Neural crest cell (in vitro differentiated cells): Measurements from ENCODE around the gene SERPINA12. TPM values are rescaled to one million over a fixed set of nuclear protein-coding genes. Genes with fewer than 3 reads are reported as not detected.

Source experiments
- DNase-seq: peaks from one replicate; pipeline ENCODE4 v3.0.0; 2021; ENCODE audit warnings: low read depth, mixed read lengths, low spot score
- H3K27ac Mint-ChIP-seq: one replicate; pipeline ENCODE4 v1.8.0; 2021; ENCODE audit warnings: mild to moderate bottlenecking, mixed read lengths; ENCODE audit not compliant: unreplicated experiment
- H3K27me3 Mint-ChIP-seq: 2 replicates; pipeline ENCODE4 v1.8.0; 2021; ENCODE audit warnings: low read depth, mild to moderate bottlenecking, mixed read lengths
- H3K36me3 Mint-ChIP-seq: 2 replicates; pipeline ENCODE4 v1.8.0; 2021; ENCODE audit warnings: low read depth, mild to moderate bottlenecking, mixed read lengths
- H3K4me1 Mint-ChIP-seq: 2 replicates; pipeline ENCODE4 v1.8.0; 2021; ENCODE audit warnings: mixed read lengths
- H3K4me3 Mint-ChIP-seq: one replicate; pipeline ENCODE4 v1.8.0; 2021; ENCODE audit warnings: mild to moderate bottlenecking, mixed read lengths
- H3K9me3 Mint-ChIP-seq: 2 replicates; pipeline ENCODE4 v1.8.0; 2021; ENCODE audit warnings: mixed read lengths
- long read RNA-seq: library from polyadenylated mRNA; unstranded; transcript quantifications from one replicate; pipeline ENCODE4 v2.0.0, GENCODE V29; 2020
- total RNA-seq: library from RNA; stranded (reverse); gene quantifications from 2 replicates; pipeline ENCODE4 v1.2.1, GENCODE V29; 2021
- TF ChIP-seq, protein P1 (sequence below): fragments of 200-600 bp; sonication (generic); conservative IDR thresholded peaks from 2 replicates; pipeline ENCODE4 v1.5.0; 2021; ENCODE audit warnings: antibody characterized with exemption, mild to moderate bottlenecking

SERPINA12 gene, protein sequence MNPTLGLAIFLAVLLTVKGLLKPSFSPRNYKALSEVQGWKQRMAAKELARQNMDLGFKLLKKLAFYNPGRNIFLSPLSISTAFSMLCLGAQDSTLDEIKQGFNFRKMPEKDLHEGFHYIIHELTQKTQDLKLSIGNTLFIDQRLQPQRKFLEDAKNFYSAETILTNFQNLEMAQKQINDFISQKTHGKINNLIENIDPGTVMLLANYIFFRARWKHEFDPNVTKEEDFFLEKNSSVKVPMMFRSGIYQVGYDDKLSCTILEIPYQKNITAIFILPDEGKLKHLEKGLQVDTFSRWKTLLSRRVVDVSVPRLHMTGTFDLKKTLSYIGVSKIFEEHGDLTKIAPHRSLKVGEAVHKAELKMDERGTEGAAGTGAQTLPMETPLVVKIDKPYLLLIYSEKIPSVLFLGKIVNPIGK
- total RNA-seq: not detected in 2 replicates
- long read RNA-seq: 0 reads

DNA sequence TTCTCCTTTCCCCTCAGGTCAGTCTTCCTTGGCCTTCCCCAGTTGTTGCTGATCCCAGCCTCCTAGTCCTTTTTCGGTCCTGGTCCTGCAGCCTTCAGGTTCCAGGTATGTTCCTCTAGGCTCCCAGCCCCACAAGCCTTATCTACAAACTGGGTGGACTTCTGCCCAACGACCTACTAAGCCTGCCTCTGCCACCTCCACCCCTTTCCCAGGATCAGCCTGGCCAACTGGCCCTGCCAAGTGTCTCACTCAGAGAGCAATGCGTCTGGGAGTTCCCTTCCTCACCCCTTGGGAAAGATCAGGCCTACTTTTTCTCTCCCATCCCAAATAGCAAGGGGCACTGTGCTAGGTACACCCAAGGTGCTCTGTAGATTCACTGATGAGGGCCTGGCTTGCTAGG lies at the start of gene SERPINA12:
TSS of gene SERPINA12 (minus strand) at position 114 of the 400 bp plus-strand sequence. CDS start 11,072 bp downstream, outside the sequence.
- TF ChIP-seq, protein P1, sequence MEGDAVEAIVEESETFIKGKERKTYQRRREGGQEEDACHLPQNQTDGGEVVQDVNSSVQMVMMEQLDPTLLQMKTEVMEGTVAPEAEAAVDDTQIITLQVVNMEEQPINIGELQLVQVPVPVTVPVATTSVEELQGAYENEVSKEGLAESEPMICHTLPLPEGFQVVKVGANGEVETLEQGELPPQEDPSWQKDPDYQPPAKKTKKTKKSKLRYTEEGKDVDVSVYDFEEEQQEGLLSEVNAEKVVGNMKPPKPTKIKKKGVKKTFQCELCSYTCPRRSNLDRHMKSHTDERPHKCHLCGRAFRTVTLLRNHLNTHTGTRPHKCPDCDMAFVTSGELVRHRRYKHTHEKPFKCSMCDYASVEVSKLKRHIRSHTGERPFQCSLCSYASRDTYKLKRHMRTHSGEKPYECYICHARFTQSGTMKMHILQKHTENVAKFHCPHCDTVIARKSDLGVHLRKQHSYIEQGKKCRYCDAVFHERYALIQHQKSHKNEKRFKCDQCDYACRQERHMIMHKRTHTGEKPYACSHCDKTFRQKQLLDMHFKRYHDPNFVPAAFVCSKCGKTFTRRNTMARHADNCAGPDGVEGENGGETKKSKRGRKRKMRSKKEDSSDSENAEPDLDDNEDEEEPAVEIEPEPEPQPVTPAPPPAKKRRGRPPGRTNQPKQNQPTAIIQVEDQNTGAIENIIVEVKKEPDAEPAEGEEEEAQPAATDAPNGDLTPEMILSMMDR: no peak
- DNase-seq: no peak
- peaks cover 9% of the 10 kb centered on the region for H3K27me3 Mint-ChIP-seq
- no peaks in the 10 kb centered on the region for H3K9me3 Mint-ChIP-seq
- peak within 1 kb of the TSS; percentile 40 for H3K27ac Mint-ChIP-seq
- H3K4me1 Mint-ChIP-seq: no peaks in the 10 kb centered on the region
- H3K4me3 Mint-ChIP-seq: no peak within 1 kb of the TSS
- no peaks in the 10 kb centered on the region for H3K36me3 Mint-ChIP-seq

DNA sequence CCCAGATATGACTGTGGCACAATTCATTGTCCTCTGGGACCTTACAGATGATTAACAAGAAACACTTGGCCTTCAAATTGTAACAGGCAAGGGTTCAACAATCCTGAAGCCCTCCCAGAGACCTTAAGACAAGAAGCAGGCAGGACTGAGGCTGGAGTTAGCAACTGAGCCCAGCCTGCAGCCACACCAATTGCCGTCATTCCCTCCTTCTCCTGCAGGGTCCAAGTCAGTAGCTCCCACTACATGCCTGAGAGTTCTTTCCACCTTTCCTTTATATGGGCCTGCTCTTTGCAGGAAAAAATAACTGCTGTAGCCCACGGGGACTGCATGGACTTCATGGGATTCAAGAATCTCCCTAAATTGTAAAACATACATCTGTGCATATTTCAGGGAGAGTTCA lies 49.6 kb upstream of the SERPINA12 start:
- Mint-ChIP-seq H3K27ac (no peak overlapping the region), H3K4me3 (no peak overlapping the region), H3K4me1 (no peaks in the 10 kb centered on the region), H3K9me3 (peaks cover 4% of the 10 kb centered on the region), H3K27me3 (peaks cover 6% of the 10 kb centered on the region), H3K36me3 (no peaks in the 10 kb centered on the region)
- DNase-seq: no peak
- TF ChIP-seq, protein P1: peak; percentile 20

DNA sequence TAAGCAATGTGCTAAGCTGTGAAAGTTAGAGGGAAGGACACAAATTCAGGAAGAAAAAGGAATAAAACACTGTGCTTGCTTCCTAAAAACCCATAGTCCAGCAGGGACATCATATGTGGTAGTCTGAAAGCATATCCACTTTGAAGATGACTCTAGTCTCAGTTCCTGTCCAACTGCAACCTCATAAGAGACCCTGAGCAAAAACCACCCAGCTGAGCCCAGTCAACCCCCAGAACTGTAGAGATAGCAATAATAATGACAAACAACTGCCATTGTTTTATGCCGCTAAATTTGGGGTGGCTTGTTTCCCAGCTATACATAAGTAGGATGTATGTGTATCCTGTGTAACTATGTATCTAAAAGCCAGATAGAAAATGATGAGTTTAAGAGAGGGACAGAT lies 48.1 kb upstream of the SERPINA12 start:
- DNase-seq: no peak
- H3K36me3 Mint-ChIP-seq: no peaks in the 10 kb centered on the region
- peaks cover 3% of the 10 kb centered on the region for H3K9me3 Mint-ChIP-seq
- H3K27me3 Mint-ChIP-seq: peaks cover 19% of the 10 kb centered on the region
- no peak overlapping the region for H3K4me3 Mint-ChIP-seq
- TF ChIP-seq, protein P1: no peak
- no peaks in the 10 kb centered on the region for H3K4me1 Mint-ChIP-seq
- H3K27ac Mint-ChIP-seq: no peak overlapping the region

DNA sequence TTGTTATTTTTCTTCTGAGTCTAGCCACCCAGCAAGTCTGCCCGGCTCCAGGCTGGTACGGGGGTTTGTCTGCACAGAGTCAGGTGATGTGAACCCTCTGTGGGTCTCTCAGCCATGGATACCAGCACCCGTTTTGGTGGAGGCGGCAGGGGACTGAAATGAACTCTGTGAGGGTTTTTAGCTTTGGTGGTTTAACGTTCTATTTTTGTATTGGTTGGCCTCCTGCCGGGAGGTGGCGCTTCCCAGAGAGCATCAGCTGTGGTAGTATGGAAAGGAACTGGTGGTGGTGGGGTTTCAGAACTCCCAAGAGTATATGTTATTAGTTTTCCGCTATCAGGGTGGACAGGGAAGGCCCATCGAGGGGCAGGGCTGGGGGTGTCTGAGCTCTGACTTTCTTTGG lies 46.7 kb upstream of the SERPINA12 start:
- TF ChIP-seq, protein P1: no peak
- Mint-ChIP-seq H3K9me3 (peaks cover 4% of the 10 kb centered on the region), H3K4me1 (no peaks in the 10 kb centered on the region), H3K36me3 (no peaks in the 10 kb centered on the region), H3K4me3 (no peak overlapping the region), H3K27me3 (peaks cover 33% of the 10 kb centered on the region), H3K27ac (no peak overlapping the region)
- DNase-seq: no peak

DNA sequence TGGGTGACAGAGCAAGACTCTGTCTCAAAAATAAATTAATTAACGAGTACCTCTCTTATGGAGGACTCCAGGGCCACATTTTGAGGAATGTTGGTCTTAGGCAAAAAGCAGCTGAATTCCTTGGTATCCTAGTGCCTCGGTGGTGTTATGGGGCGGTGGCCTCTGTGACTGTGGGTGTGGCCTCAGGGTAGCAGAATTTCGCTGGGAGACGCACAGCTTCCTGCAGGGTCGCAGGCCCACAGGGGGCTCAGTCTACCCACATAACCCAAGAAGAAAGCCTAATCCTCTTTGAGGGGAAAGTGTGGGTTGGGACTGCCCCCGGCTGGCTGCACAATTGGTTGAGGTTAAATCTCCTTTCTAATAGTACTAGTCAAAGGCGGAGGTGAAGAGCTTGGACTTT lies 40.8 kb upstream of the SERPINA12 start:
- H3K36me3 Mint-ChIP-seq: no peaks in the 10 kb centered on the region
- peaks cover 10% of the 10 kb centered on the region for H3K4me1 Mint-ChIP-seq
- no peak overlapping the region for H3K4me3 Mint-ChIP-seq
- H3K27me3 Mint-ChIP-seq: peaks cover 42% of the 10 kb centered on the region
- peaks cover 4% of the 10 kb centered on the region for H3K9me3 Mint-ChIP-seq
- H3K27ac Mint-ChIP-seq: no peak overlapping the region
- no peak for DNase-seq
- TF ChIP-seq, protein P1: no peak
